A549 (cell line): ENCODE measurements around the gene HOXD8.

ENCODE experiments used
- CTCF ChIP-seq: fragments of >200 bp; sonication (Bioruptor Twin); formaldehyde crosslinking; IDR thresholded peaks from 3 replicates; pipeline ENCODE4 v1.5.1; 2016
- PBX3 ChIP-seq: IDR thresholded peaks from 2 replicates; pipeline ENCODE4 v1.6.1; 2012
- PHF8 ChIP-seq: fragments of 200-600 bp; sonication (generic); IDR thresholded peaks from 2 replicates; pipeline ENCODE4 v1.6.1; 2016; ENCODE audit warnings: low read depth, mild to moderate bottlenecking, antibody characterized with exemption, moderate library complexity, borderline replicate concordance
- POLR2A ChIP-seq: IDR thresholded peaks from 2 replicates; pipeline ENCODE4 v1.6.1; 2012; ENCODE audit warnings: mild to moderate bottlenecking, low read length
- RCOR1 ChIP-seq: fragments of 150-350 bp; IDR thresholded peaks from 2 replicates; pipeline ENCODE4 v1.6.1; 2014; ENCODE audit warnings: antibody characterized with exemption, low read length, low read depth
- TF ChIP-seq, protein P1 (sequence below): fragments of 200-600 bp; sonication (generic); IDR thresholded peaks from 2 replicates; pipeline ENCODE4 v1.6.1; 2016; ENCODE audit warnings: antibody characterized with exemption, mild to moderate bottlenecking, moderate library complexity

DNA sequence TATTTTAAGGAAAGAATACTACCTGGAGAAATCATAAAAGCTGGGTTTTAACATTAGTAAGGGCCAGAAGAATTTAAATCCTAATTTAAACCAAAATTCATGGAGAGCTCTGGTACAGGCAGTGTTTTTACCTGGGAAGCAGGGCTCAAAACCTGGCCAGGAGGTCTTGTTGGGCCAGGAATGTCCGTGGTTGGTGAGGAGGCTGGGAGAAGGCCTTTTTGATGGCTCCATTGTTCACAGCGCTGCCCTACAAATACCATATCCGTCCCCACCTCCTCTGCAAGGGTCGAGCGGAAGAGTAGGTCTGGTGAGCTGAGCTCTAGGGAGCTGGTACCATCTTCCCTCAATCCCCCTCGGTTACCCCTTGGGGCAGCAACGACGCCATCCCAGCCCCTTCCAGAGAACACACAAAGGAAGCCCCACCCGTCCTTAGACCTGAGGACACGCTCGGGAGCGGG lies 48.1 kb downstream of the HOXD8 start:
- TF ChIP-seq, protein P1, sequence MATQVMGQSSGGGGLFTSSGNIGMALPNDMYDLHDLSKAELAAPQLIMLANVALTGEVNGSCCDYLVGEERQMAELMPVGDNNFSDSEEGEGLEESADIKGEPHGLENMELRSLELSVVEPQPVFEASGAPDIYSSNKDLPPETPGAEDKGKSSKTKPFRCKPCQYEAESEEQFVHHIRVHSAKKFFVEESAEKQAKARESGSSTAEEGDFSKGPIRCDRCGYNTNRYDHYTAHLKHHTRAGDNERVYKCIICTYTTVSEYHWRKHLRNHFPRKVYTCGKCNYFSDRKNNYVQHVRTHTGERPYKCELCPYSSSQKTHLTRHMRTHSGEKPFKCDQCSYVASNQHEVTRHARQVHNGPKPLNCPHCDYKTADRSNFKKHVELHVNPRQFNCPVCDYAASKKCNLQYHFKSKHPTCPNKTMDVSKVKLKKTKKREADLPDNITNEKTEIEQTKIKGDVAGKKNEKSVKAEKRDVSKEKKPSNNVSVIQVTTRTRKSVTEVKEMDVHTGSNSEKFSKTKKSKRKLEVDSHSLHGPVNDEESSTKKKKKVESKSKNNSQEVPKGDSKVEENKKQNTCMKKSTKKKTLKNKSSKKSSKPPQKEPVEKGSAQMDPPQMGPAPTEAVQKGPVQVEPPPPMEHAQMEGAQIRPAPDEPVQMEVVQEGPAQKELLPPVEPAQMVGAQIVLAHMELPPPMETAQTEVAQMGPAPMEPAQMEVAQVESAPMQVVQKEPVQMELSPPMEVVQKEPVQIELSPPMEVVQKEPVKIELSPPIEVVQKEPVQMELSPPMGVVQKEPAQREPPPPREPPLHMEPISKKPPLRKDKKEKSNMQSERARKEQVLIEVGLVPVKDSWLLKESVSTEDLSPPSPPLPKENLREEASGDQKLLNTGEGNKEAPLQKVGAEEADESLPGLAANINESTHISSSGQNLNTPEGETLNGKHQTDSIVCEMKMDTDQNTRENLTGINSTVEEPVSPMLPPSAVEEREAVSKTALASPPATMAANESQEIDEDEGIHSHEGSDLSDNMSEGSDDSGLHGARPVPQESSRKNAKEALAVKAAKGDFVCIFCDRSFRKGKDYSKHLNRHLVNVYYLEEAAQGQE: no peak
- TF ChIP-seq CTCF (no peak), PBX3 (no peak), RCOR1 (no peak), PHF8 (no peak), POLR2A (no peak)
